Measurements from ENCODE around the gene ATF2. TPM values are rescaled to one million over a fixed set of nuclear protein-coding genes. Genes with fewer than 3 reads are reported as not detected.

Gene ATF2
- total RNA-seq, 1 experiment from 2014 or later: 73.3 TPM

GRCh38 chr2:175080479-175080878, 87.5 kb downstream of the ATF2 start:
- DNase-seq (ENCODE audit: low read depth): peak; percentile 55

- DNase-seq (ENCODE audit: low read depth): no peak
Measured at GRCh38 chr2:175076272-175076671, 91.7 kb downstream of the ATF2 start.

- no peak for DNase-seq (ENCODE audit: low read depth)
Measured at GRCh38 chr2:175074478-175074877, 93.5 kb downstream of the ATF2 start.

- DNase-seq (ENCODE audit: low read depth): no peak
Measured at GRCh38 chr2:175068534-175068933, 99.5 kb downstream of the ATF2 start.

- DNase-seq (ENCODE audit: low read depth): no peak
Measured at GRCh38 chr2:175066411-175066810, 101.6 kb downstream of the ATF2 start.

GRCh38 chr2:175064797-175065196, 103.2 kb downstream of the ATF2 start:
- no peak for DNase-seq (ENCODE audit: low read depth)

GRCh38 chr2:175063741-175064140, 104.3 kb downstream of the ATF2 start:
- DNase-seq (ENCODE audit: low read depth): no peak

- DNase-seq (ENCODE audit: low read depth): no peak
Measured at GRCh38 chr2:175062787-175063585, 105.0 kb downstream of the ATF2 start.

GRCh38 chr2:175057078-175057685, 110.8 kb downstream of the ATF2 start:
- no peak for DNase-seq (ENCODE audit: low read depth)

GRCh38 chr2:175055993-175056392, 112.0 kb downstream of the ATF2 start:
- DNase-seq (ENCODE audit: low read depth): no peak

GRCh38 chr2:175054340-175054739, 113.7 kb downstream of the ATF2 start:
- no peak for DNase-seq (ENCODE audit: low read depth)

- no peak for DNase-seq (ENCODE audit: low read depth)
Measured at GRCh38 chr2:175049661-175050060, 118.3 kb downstream of the ATF2 start.

- DNase-seq (ENCODE audit: low read depth): no peak
Measured at GRCh38 chr2:175048275-175048674, 119.7 kb downstream of the ATF2 start.

- DNase-seq (ENCODE audit: low read depth): no peak
Measured at GRCh38 chr2:175039490-175039889, 128.5 kb downstream of the ATF2 start.

GRCh38 chr2:175039031-175039430, 129.0 kb downstream of the ATF2 start:
- DNase-seq (ENCODE audit: low read depth): no peak

GRCh38 chr2:175037941-175038340, 130.1 kb downstream of the ATF2 start:
- no peak for DNase-seq (ENCODE audit: low read depth)

- peak; percentile 47 for DNase-seq (ENCODE audit: low read depth)
Measured at GRCh38 chr2:175036582-175037018, 131.4 kb downstream of the ATF2 start.

- peak; percentile 18 for DNase-seq (ENCODE audit: low read depth)
Measured at GRCh38 chr2:175035806-175036205, 132.2 kb downstream of the ATF2 start.

GRCh38 chr2:175034716-175035115, 133.3 kb downstream of the ATF2 start:
- DNase-seq (ENCODE audit: low read depth): no peak

GRCh38 chr2:175030380-175031271, 137.4 kb downstream of the ATF2 start:
- peak; percentile 47 for DNase-seq (ENCODE audit: low read depth)

GRCh38 chr2:175027755-175028154, 140.2 kb downstream of the ATF2 start:
- DNase-seq (ENCODE audit: low read depth): no peak

- DNase-seq (ENCODE audit: low read depth): no peak
Measured at GRCh38 chr2:175026385-175026784, 141.6 kb downstream of the ATF2 start.

Measured in RPMI7951 (cell line).